ENCODE results near the gene SERPINB3. TPM values are rescaled to one million over a fixed set of nuclear protein-coding genes. Genes with fewer than 3 reads are reported as not detected.
"Not testable (repeated sequence)": the region's sequence is repeated elsewhere in the genome, so short reads cannot be mapped to it uniquely, and the experiment has no call there.

SERPINB3 gene
- total RNA-seq, 4 donors from 2014 or later: not detected

GRCh38 chr18:63648241-63648640 is 13.5 kb downstream of the SERPINB3 start:
- Histone ChIP-seq H3K9me3 (no peaks in the 10 kb centered on the region), H3K27ac (no peak overlapping the region), H3K36me3 (no peaks in the 10 kb centered on the region), H3K4me1 (no peaks in the 10 kb centered on the region), H3K27me3 (no peaks in the 10 kb centered on the region), H3K4me3 (no peak overlapping the region)
- intact Hi-C loops (cut with DNase I; ENCODE audit: low total_unique reads) (no loop called here), in situ Hi-C loops (cut with MboI; ENCODE audit: low sequenced_read_pairs in 4 of 4) (no loop called here)
- ATAC-seq (no peak), DNase-seq (no peak)
- TF ChIP-seq POLR2A (IDR thresholded peaks at IDR 0.05) (no peak), CTCF (IDR thresholded peaks at IDR 0.05 in 4 of 5, conservative IDR thresholded peaks at IDR 0.05 in 1 of 5) (no peak)

GRCh38 chr18:63646936-63647335 is 14.8 kb downstream of the SERPINB3 start:
- in situ Hi-C loops (cut with MboI; ENCODE audit: low sequenced_read_pairs in 4 of 4): no loop called here
- DNase-seq (no peak), ATAC-seq (no peak)

GRCh38 chr18:63644694-63645093 is 17.0 kb downstream of the SERPINB3 start:
- ATAC-seq; H3K36me3 ChIP-seq; H3K27ac ChIP-seq; H3K4me1 ChIP-seq; H3K4me3 ChIP-seq; in situ Hi-C loops (cut with MboI; ENCODE audit: low sequenced_read_pairs in 4 of 4); H3K27me3 ChIP-seq; H3K9me3 ChIP-seq; DNase-seq; intact Hi-C loops (cut with DNase I; ENCODE audit: low total_unique reads): not testable (repeated sequence)

More at GRCh38 chr18:63646936-63647335, 14.8 kb downstream of the SERPINB3 start:
- Histone ChIP-seq H3K4me1 (no peaks in the 10 kb centered on the region), H3K27me3 (no peaks in the 10 kb centered on the region), H3K4me3 (no peak overlapping the region), H3K27ac (no peak overlapping the region), H3K36me3 (no peaks in the 10 kb centered on the region), H3K9me3 (no peaks in the 10 kb centered on the region)
- no peak for TF ChIP-seq CTCF (IDR thresholded peaks at IDR 0.05 in 4 of 5, conservative IDR thresholded peaks at IDR 0.05 in 1 of 5)
- TF ChIP-seq POLR2A (IDR thresholded peaks at IDR 0.05): no peak
- intact Hi-C loops (cut with DNase I; ENCODE audit: low total_unique reads): no loop called here

GRCh38 chr18:63644142-63644541 is 17.6 kb downstream of the SERPINB3 start, which contains the start of gene SERPINB4:
Gene SERPINB4 (minus strand): TSS chr18:63644256. CDS start chr18:63643577, 679 bp downstream.
- in situ Hi-C loops (cut with MboI; ENCODE audit: low sequenced_read_pairs in 4 of 4); DNase-seq; H3K4me3 ChIP-seq; H3K4me1 ChIP-seq; intact Hi-C loops (cut with DNase I; ENCODE audit: low total_unique reads); ATAC-seq; H3K9me3 ChIP-seq; H3K36me3 ChIP-seq; H3K27ac ChIP-seq; H3K27me3 ChIP-seq: not testable (repeated sequence)

GRCh38 chr18:63642668-63643356 is 18.9 kb downstream of the SERPINB3 start:
- H3K4me1 ChIP-seq; ATAC-seq; H3K4me3 ChIP-seq; H3K27ac ChIP-seq; in situ Hi-C loops (cut with MboI; ENCODE audit: low sequenced_read_pairs in 4 of 4); H3K9me3 ChIP-seq; intact Hi-C loops (cut with DNase I; ENCODE audit: low total_unique reads); DNase-seq; H3K27me3 ChIP-seq; H3K36me3 ChIP-seq: not testable (repeated sequence)

GRCh38 chr18:63641157-63641680 is 20.5 kb downstream of the SERPINB3 start:
- H3K4me1 ChIP-seq; H3K9me3 ChIP-seq; ATAC-seq; H3K27me3 ChIP-seq; in situ Hi-C loops (cut with MboI; ENCODE audit: low sequenced_read_pairs in 4 of 4); H3K27ac ChIP-seq; H3K4me3 ChIP-seq; intact Hi-C loops (cut with DNase I; ENCODE audit: low total_unique reads); H3K36me3 ChIP-seq; DNase-seq: not testable (repeated sequence)
